Breast epithelium (tissue), 4 donors: ENCODE data around the gene CYTH1. TPM values are rescaled to one million over a fixed set of nuclear protein-coding genes. Genes with fewer than 3 reads are reported as not detected.
A peak's percentile ranks its signal among the peaks of the same experiment; 100 is the strongest.
"Not testable (repeated sequence)": the region's sequence is repeated elsewhere in the genome, so short reads cannot be mapped to it uniquely, and the experiment has no call there.

Experiments used
- DNase-seq, 2 donors: peaks; one replicate each; pipeline ENCODE4 v3.0.0-alpha.2; 2019; ENCODE audit warnings: low spot score in 2 of 2
- H3K27ac ChIP-seq, 2 donors: fragments of 200-600 bp; sonication (generic) in 1 of 2; one replicate each; pipeline ENCODE4 v1.5.1; 2016 to 2019; ENCODE audit warnings: mild to moderate bottlenecking in 1 of 2
- H3K27me3 ChIP-seq, 2 donors: fragments of 200-600 bp; sonication (generic) in 1 of 2; one replicate each; pipeline versions ENCODE4 v1.5.1 to v1.6.0; 2017 to 2019; ENCODE audit warnings: control low read depth in 1 of 2, mild to moderate bottlenecking in 1 of 2
- H3K36me3 ChIP-seq: fragments of 200-600 bp; one replicate; pipeline ENCODE4 v1.5.1; 2019
- H3K4me1 ChIP-seq, 2 donors: fragments of 200-600 bp; sonication (generic); one replicate each; pipeline ENCODE4 v1.5.1; 2016 to 2019; ENCODE audit warnings: control low read depth in 1 of 2
- H3K4me3 ChIP-seq, 3 donors: fragments of 200-600 bp; sonication (generic); 1 replicate in 2 of 3; 2 replicates in 1 of 3; pipeline ENCODE4 v1.5.1; 2016 to 2019; ENCODE audit warnings: mild to moderate bottlenecking in 3 of 3, moderate library complexity in 2 of 3
- H3K9me3 ChIP-seq, 2 donors: fragments of 200-600 bp; sonication (generic) in 1 of 2; one replicate each; pipeline ENCODE4 v1.5.1; 2016 to 2019; ENCODE audit warnings: control low read depth in 1 of 2
- POLR2A ChIP-seq: fragments of 450-650 bp; IDR thresholded peaks from one replicate; pipeline ENCODE4 v1.6.1; 2016; ENCODE audit warnings: antibody characterized with exemption, mild to moderate bottlenecking, moderate library complexity
- POLR2AphosphoS5 ChIP-seq, 3 donors: sonication (generic); formaldehyde crosslinking; IDR thresholded peaks; one replicate each; pipeline ENCODE4 v1.6.1; 2017; ENCODE audit warnings: antibody characterized with exemption in 3 of 3
- intact Hi-C: fragments of 100-400 bp; cut with DNase I; formaldehyde crosslinking; loops from one replicate; pipeline ENCODE4 v1.15.1; 2023; ENCODE audit warnings: low total_unique reads
- total RNA-seq, 3 donors: library from RNA; depleted of rRNA; stranded (reverse); fragments of >200 nt; gene quantifications; one replicate each; pipeline ENCODE4 v1.1.0, GENCODE V29; 2016
- TF ChIP-seq, protein P1 (sequence below), 3 donors: fragments of 450-650 bp; IDR thresholded peaks; one replicate each; pipeline ENCODE4 v1.5.1; 2016 to 2017; ENCODE audit warnings: antibody characterized with exemption in 3 of 3, mild to moderate bottlenecking in 3 of 3, moderate library complexity in 3 of 3

The CYTH1 gene
- total RNA-seq, 3 donors from 2014 or later: 49.5 to 64.8 (median 50.7) TPM

DNA sequence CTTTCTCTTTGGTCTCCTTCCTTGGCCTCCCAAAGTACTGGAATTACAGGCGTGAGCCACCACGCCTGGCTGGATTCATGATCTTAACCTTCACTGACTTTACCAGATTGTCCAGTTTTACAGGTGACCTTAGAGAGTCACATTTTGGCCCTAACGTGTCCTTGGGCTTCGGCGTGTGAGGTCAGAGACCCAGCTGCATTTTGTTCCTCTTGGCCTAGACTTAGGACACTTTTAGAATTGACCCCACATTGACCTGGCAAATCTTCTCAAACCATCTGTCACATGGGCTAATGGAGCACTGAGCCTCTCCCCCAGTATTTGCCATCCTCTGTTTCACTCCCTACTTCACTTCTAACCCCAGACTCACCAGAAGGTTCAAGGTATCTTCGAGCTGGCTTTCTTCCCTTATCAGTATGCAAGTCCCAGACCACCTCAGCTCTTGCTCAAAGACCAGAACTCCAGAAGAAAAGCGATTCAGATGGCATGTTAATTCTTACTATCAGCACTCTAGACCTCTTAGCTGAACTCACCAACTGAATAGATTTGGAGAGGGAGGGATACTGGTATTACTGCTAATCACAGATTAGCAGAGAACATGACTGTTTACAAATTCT, 1.7 kb upstream of the CYTH1 start:
- Histone ChIP-seq H3K9me3 (no peaks in the 10 kb centered on the region), H3K36me3 (no peaks in the 10 kb centered on the region), H3K27ac (peak overlapping the region in 1 of 2 donors; percentile 96), H3K4me1 (no peaks in the 10 kb centered on the region), H3K4me3 (no peak overlapping the region), H3K27me3 (no peaks in the 10 kb centered on the region)
- DNase-seq: peak in 1 of 2 donors; percentile 17
- TF ChIP-seq POLR2A (no peak), POLR2AphosphoS5 (IDR thresholded peaks at IDR 0.05) (no peak)
- TF ChIP-seq, protein P1, sequence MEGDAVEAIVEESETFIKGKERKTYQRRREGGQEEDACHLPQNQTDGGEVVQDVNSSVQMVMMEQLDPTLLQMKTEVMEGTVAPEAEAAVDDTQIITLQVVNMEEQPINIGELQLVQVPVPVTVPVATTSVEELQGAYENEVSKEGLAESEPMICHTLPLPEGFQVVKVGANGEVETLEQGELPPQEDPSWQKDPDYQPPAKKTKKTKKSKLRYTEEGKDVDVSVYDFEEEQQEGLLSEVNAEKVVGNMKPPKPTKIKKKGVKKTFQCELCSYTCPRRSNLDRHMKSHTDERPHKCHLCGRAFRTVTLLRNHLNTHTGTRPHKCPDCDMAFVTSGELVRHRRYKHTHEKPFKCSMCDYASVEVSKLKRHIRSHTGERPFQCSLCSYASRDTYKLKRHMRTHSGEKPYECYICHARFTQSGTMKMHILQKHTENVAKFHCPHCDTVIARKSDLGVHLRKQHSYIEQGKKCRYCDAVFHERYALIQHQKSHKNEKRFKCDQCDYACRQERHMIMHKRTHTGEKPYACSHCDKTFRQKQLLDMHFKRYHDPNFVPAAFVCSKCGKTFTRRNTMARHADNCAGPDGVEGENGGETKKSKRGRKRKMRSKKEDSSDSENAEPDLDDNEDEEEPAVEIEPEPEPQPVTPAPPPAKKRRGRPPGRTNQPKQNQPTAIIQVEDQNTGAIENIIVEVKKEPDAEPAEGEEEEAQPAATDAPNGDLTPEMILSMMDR (IDR thresholded peaks at IDR 0.05): no peak
- intact Hi-C loops: no loop called here

DNA sequence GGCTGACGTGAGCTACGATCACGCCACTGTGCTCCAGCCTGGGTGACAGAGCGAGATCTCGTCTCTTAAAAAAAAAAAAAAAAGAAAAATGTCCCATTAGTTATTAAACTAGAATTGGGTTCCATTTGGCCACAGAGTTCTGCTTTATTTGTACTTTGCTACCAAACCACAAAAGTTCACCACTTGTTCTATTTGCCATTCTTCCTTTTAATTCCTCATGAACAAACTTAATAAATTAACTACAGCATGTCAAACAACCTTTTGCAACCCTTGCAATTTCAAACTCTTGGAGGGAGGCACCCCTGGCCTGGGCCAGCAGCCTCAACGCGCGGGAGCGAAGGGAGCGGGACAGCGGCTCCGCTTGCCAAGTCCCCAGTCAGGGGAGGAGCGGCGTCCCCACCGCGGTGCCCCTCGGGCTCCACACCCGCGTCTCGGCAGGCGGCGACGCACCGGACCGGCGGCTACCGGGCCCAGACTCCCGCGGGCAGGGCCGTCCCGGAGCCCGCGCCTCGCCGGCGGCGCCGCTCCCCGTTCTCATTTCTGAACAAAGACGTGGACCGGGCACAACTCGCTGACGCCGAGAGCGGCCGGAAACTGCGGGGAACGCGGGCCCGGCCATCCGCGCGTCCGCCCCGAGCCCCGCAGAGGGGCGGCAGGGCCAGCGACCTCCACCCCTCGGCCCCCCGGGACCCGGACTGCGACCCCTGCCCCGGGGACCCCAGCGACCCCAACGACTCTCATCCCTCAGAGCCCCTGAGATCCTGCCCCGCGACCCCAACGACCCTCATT, 775 bp downstream of the CYTH1 start:
- DNase-seq: peak in 1 of 2 donors; percentile 57
- intact Hi-C loops: no loop called here
- Histone ChIP-seq H3K9me3 (no peaks in the 10 kb centered on the region), H3K4me3 (peak overlapping the region; percentile 70 to 98 (median 92)), H3K27me3 (no peaks in the 10 kb centered on the region), H3K27ac (peak overlapping the region; percentile 92 to 93), H3K36me3 (no peaks in the 10 kb centered on the region), H3K4me1 (no peaks in the 10 kb centered on the region)
- TF ChIP-seq, protein P1 (IDR thresholded peaks at IDR 0.05): no peak
- TF ChIP-seq POLR2AphosphoS5 (IDR thresholded peaks at IDR 0.05) (peak in 1 of 3 donors; percentile 34), POLR2A (no peak)

DNA sequence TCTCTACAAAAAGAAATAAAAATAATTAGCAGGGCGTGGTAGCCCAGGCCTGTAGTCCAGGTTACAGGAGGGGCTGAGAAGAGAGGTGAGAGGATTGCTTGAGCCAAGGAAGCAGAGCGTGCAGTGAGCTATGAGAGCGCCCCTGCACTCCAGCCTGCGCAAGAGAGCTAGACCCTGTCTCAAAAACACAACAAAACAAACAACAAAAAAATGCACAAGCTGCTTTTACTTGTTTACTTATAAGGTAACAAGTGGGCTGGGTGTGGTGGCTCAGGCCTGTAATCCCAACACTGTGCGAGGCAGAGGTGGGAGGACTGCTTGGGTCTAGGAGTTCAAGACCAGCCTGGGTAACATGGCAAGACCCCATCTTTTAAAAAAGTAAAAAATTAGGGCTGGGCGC, 1.7 kb downstream of the CYTH1 start:
- Histone ChIP-seq H3K9me3 (no peaks in the 10 kb centered on the region), H3K4me3 (peak overlapping the region; percentile 70 to 98 (median 92)), H3K36me3 (no peaks in the 10 kb centered on the region), H3K27me3 (no peaks in the 10 kb centered on the region), H3K4me1 (no peaks in the 10 kb centered on the region), H3K27ac (peak overlapping the region; percentile 72 to 93)
- intact Hi-C loops: no loop called here
- no peak for DNase-seq
- TF ChIP-seq, protein P1 (IDR thresholded peaks at IDR 0.05): no peak
- TF ChIP-seq POLR2A (no peak), POLR2AphosphoS5 (IDR thresholded peaks at IDR 0.05) (no peak)

DNA sequence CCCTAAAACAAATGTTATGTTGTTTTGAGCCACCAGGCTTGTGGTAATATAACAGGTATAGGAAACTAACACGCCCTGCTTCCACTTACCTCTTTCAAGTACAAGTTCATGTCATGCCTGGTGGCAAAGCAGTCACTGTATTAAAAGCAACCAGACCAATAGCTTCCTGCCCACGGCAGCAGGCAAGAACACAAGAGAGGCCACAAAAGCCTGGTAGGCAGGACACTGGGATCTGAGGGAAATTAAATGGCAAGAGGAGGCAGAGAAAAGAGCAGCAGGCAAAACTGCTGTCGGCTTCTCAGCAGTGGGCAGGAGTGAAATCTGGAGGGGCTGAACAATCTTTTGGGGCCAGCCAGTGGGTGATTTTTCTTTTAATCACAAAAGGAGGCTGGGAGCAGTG, 2.2 kb downstream of the CYTH1 start:
- no peaks in the 10 kb centered on the region for H3K4me1 ChIP-seq
- no peaks in the 10 kb centered on the region for H3K9me3 ChIP-seq
- H3K4me3 ChIP-seq: peak overlapping the region; percentile 70 to 98 (median 92)
- TF ChIP-seq, protein P1 (IDR thresholded peaks at IDR 0.05): no peak
- no peak for TF ChIP-seq POLR2A
- no peak for TF ChIP-seq POLR2AphosphoS5 (IDR thresholded peaks at IDR 0.05)
- H3K27me3 ChIP-seq: no peaks in the 10 kb centered on the region
- H3K36me3 ChIP-seq: no peaks in the 10 kb centered on the region
- peak overlapping the region; percentile 72 to 93 for H3K27ac ChIP-seq
- intact Hi-C loops: no loop called here
- DNase-seq: peak in 1 of 2 donors; percentile 35

DNA sequence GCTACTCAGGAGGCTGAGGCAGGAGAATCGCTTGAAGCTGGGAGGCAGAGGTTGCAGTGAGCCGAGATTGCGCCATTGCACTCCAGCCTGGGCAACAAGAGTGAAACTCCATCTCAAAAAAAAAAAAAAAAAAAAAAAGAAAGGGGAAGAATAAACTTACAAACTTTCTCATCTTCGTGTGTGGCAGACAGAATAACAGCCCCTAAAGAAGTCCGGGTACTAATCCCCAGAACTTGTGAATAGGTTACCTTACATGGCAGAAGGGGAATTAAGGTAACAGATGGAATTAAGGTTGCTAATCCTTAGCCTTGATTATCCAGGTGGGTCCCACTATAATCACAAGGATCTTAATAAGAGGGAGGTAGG, 2.8 kb downstream of the CYTH1 start:
- H3K4me1 ChIP-seq, H3K4me3 ChIP-seq, H3K9me3 ChIP-seq, H3K27me3 ChIP-seq, DNase-seq, intact Hi-C loops, H3K36me3 ChIP-seq: not testable (repeated sequence)
- H3K27ac ChIP-seq: peak overlapping the region; percentile 72 to 93
